ENCODE measurements around the gene DIS3L2.

DIS3L2 gene

DNA sequence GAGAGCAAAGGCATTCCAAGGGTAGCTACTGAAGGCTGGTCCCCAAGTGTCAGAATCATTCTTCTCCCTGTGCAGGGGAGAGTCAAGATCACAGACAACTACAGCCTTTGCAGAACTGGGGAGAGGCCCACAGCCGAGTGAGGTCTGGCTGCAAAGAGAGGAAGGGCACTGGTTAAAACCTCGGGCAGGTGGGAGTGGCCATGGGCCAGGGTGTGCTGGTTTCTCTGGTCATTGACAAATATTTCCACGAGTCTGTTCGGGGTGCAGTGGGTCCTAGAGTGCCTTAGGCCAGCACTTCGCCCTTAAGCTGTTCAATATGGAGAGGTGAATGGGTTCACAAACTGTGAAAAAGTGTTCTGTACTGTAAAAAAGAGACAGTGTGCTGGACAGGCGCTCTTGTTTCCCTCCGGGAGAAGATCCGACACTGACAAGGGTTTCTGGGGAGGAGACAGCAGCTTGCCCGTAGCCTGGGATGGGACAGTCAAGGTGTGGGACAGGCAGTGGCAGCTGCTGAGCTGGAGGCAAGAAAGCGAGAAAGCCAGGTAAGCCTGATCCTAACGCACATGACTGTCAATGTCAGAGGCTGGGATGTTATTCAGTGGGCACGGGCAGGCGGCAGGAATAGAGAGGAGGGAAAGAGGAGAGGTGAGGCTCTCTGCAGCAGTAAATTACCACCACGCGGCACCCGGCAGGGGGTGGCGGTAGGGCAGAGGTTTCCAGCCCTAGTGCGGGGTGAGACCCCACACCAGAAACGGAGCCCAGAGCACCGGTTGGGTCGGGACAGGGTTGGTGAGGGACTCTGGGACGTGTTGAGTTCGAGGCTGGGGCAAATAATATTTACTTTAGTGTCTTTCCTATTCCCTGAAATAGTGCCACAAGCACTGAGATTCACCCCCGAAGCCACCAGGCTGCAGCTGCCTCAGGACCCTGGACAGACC, 37.3 kb upstream of the DIS3L2 start:
- Histone ChIP-seq H3K36me3 (ENCODE audit: low read depth) (no peaks in the 10 kb centered on the region), H3K27me3 (ENCODE audit: insufficient read depth, poor library complexity, severe bottlenecking) (peaks cover 64% of the 10 kb centered on the region), H3K9me3 (ENCODE audit: severe bottlenecking) (no peaks in the 10 kb centered on the region), H3K4me3 (ENCODE audit: severe bottlenecking) (no peak overlapping the region), H3K27ac (ENCODE audit: poor library complexity, severe bottlenecking) (no peak overlapping the region), H3K4me1 (ENCODE audit: insufficient read depth, poor library complexity, severe bottlenecking) (no peaks in the 10 kb centered on the region)
- ATAC-seq (ENCODE audit: low read depth) = no peak
- DNase-seq (ENCODE audit: low spot score) = no peak
- TF ChIP-seq, protein P1, sequence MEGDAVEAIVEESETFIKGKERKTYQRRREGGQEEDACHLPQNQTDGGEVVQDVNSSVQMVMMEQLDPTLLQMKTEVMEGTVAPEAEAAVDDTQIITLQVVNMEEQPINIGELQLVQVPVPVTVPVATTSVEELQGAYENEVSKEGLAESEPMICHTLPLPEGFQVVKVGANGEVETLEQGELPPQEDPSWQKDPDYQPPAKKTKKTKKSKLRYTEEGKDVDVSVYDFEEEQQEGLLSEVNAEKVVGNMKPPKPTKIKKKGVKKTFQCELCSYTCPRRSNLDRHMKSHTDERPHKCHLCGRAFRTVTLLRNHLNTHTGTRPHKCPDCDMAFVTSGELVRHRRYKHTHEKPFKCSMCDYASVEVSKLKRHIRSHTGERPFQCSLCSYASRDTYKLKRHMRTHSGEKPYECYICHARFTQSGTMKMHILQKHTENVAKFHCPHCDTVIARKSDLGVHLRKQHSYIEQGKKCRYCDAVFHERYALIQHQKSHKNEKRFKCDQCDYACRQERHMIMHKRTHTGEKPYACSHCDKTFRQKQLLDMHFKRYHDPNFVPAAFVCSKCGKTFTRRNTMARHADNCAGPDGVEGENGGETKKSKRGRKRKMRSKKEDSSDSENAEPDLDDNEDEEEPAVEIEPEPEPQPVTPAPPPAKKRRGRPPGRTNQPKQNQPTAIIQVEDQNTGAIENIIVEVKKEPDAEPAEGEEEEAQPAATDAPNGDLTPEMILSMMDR (IDR thresholded peaks at IDR 0.05; ENCODE audit: poor library complexity, severe bottlenecking) = no peak

DNA sequence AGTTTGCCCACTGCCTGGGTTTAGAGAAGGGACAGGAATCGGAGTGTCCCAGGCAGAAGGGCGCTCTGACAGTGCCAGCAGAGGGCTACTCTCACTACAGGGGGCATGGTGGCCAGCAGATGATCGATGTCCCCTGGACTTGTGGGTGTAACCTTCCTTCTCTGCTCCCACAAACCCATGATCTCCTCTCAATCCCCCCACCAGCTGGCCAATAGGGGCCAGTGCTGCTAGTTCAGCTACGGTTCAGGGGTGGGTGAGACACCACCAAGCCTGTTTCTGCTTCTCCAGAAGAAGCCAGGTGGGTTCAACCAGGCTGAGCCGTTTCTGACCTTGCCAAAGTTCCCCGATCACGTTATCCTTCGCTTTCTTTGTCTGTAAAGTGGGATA, 36.6 kb upstream of the DIS3L2 start:
- Histone ChIP-seq H3K36me3 (ENCODE audit: low read depth) (no peaks in the 10 kb centered on the region), H3K9me3 (ENCODE audit: severe bottlenecking) (no peaks in the 10 kb centered on the region), H3K27me3 (ENCODE audit: insufficient read depth, poor library complexity, severe bottlenecking) (peaks cover 64% of the 10 kb centered on the region), H3K4me1 (ENCODE audit: insufficient read depth, poor library complexity, severe bottlenecking) (no peaks in the 10 kb centered on the region), H3K27ac (ENCODE audit: poor library complexity, severe bottlenecking) (no peak overlapping the region), H3K4me3 (ENCODE audit: severe bottlenecking) (no peak overlapping the region)
- TF ChIP-seq, protein P1 (IDR thresholded peaks at IDR 0.05; ENCODE audit: poor library complexity, severe bottlenecking) = no peak
- DNase-seq (ENCODE audit: low spot score) (no peak), ATAC-seq (ENCODE audit: low read depth) (no peak)

DNA sequence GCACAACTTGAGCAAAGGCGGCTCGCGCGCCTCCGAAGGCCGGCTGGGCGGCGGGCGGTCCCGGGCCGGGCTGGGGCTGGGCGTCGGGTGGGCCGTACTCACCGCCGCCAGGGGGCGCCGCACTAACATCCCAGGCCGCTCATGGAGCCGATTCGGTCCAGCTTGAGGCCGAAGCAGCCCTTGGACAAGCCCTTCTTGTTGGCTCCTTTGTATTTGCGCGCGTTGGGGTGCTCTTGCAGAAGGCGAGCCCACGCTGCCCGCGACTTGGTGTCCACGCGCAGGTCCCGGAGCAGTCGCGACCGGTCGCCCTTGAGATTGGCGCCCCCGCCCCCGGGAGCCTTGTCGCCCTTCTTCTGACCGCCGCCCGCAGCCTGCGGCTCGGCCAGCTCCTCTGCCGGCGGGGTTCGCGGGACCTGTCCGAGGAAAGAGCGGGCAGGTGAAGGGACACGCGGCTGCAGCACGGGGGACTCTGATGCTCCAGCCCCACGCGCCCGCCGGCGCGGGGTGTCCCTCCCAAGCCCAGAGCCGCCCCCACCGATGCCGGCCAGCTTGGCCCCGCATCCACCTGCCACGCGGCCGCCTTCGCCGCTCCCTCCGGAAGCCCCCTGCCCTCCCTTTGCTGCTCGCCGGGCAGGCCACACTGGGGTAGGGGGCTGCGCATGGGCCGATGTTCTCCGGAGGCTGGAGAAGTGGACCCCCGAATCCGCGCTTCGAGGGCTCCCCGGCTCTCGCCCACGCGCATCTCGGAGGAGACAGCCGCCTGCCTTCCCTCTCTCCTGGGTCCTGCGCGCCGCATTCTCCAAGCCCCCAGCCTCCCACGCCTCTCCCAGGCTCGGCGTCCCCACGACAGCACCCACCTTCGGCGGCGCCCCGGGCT, 36.0 kb upstream of the DIS3L2 start:
- Histone ChIP-seq H3K27ac (ENCODE audit: poor library complexity, severe bottlenecking) (no peak overlapping the region), H3K9me3 (ENCODE audit: severe bottlenecking) (no peaks in the 10 kb centered on the region), H3K36me3 (ENCODE audit: low read depth) (no peaks in the 10 kb centered on the region), H3K4me3 (ENCODE audit: severe bottlenecking) (peak overlapping the region; percentile 17), H3K27me3 (ENCODE audit: insufficient read depth, poor library complexity, severe bottlenecking) (peaks cover 64% of the 10 kb centered on the region), H3K4me1 (ENCODE audit: insufficient read depth, poor library complexity, severe bottlenecking) (no peaks in the 10 kb centered on the region)
- DNase-seq (ENCODE audit: low spot score) = peak; percentile 68
- ATAC-seq (ENCODE audit: low read depth) = peak; percentile 75
- TF ChIP-seq, protein P1 (IDR thresholded peaks at IDR 0.05; ENCODE audit: poor library complexity, severe bottlenecking) = peak; percentile 82

DNA sequence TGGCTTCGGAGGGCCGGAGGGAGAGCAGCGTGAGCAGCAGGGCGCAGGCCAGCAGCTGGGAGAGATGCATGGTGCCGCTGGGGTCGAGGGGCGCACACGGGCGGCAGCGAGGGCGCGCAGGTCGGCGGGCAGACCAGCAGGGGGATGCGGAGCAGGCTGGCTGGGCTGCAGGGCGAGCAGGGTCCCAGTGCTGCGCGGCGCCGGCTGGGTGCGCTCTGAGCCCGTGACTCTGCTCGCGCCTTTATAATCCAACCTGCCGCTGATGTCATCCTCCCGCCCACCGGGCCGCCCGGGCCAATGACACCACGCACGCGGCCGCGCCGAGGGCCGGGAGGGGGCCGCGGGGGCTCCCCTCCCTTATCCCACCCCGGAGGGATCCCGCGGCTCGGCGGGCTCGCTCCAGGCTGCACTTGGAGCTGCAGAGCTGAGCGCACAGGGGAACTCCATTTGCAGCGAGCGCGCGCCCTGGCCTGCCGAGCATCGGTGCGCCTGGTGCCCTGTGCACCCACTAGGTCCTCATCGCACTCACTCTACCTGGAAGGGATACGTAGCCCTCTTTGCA, 35.3 kb upstream of the DIS3L2 start, which contains the start of gene NPPC:
TSS of gene NPPC (minus strand) at position 217 of the 562 bp plus-strand sequence. CDS start at position 70, 147 bp downstream.
- ATAC-seq (ENCODE audit: low read depth) = peak; percentile 68
- peaks cover 60% of the 10 kb centered on the region for H3K27me3 ChIP-seq (ENCODE audit: insufficient read depth, poor library complexity, severe bottlenecking)

More for the DNA sequence above, 35.3 kb upstream of the DIS3L2 start, which contains the start of gene NPPC:
- Histone ChIP-seq H3K9me3 (ENCODE audit: severe bottlenecking) (no peaks in the 10 kb centered on the region), H3K4me3 (ENCODE audit: severe bottlenecking) (peak within 1 kb of the TSS; percentile 17), H3K27ac (ENCODE audit: poor library complexity, severe bottlenecking) (no peak within 1 kb of the TSS), H3K36me3 (ENCODE audit: low read depth) (no peaks in the 10 kb centered on the region), H3K4me1 (ENCODE audit: insufficient read depth, poor library complexity, severe bottlenecking) (no peaks in the 10 kb centered on the region)
- TF ChIP-seq, protein P1 (IDR thresholded peaks at IDR 0.05; ENCODE audit: poor library complexity, severe bottlenecking) = no peak
- DNase-seq (ENCODE audit: low spot score) = peak; percentile 61
